NOMO-1 treated with dmso at 0.1 percent for 144 hours (cell line): Measurements from ENCODE around the gene PRKG1.
"Not testable (repeated sequence)": the region's sequence is repeated elsewhere in the genome, so short reads cannot be mapped to it uniquely, and the experiment has no call there.

ENCODE experiments used
- DNase-seq: peaks from one replicate; lab custom pipeline; 2025; ENCODE audit not compliant: unreplicated experiment; lab: John Stamatoyannopoulos, UW

The PRKG1 gene

DNA sequence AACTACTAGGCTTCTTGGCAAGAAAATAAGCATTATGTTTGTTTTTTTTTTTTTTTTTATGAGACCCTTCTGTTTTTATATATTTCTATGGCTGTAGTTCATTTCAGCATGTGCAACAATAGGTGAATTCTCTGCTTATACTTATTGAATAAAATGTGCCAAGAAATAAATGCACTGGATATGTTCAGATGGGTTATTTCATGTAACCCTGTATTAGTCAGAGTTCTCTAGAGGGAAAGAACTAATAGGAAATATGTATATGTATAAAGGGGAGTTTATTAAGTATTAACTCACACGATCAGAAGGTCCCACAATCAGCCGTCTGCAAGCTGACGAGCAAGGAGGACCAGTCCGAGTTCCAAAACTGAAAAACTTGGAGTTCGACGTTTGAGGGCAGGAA, 332.3 kb downstream of the PRKG1 start:
- no peak for DNase-seq

DNA sequence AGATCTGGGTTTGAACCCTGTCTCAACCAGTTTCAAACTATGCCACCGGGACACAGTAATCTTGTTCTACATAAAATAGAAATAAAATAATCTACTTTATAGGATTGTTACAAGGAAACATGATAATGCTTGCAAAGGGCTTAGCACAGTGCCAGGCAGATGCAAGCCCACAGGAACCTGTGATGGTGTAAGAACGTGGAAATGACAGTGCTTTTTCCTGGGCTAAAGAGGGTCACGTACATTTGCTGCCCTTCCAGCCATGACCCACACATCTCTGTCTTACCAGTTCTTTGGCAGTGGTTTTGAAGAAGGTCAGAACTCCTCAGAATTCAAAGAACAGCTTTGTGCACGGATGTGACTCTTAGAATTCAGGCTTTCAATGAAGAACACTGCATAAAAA, 342.2 kb downstream of the PRKG1 start:
- DNase-seq: no peak

DNA sequence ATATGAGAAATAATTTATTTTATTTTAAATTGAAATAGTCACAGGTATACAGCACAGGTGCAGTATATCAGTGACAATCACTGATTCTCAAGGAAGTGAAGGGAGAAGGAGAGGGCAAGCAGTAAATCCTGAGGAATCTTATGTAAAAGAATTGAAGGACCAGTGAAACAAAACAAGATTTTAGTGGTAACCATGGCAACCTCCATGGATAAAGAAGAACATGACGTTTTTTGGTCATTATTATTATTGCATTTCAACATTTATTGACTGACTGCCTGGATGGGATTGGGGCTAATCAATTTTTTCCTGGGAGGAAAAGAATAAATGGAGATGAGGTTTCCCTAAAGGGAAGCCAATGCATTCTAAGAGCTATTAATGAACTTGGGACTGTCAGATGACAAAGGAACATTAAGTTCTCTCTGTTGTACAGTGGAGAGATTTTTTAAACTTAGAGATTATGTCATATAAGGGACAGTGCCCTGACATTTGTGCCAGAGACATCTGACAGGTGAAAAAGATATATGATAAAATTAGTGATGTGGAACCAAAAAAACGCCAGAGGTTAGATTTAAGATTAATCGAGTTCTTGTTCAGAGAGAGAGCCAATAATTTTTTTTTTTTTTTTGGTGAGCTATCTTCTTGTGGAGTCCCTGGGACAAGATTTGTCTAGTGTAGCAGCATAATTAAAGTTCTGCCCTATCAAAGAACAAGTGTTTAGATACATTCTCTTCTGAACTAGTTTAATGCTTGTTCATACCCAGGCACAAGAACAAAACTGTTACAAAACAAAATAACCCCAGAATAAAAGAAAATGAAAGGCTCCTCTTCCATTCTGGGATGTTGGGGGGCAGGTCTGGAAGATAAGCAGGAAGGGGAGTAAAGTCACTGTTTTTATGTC, 345.2 kb downstream of the PRKG1 start:
- no peak for DNase-seq

DNA sequence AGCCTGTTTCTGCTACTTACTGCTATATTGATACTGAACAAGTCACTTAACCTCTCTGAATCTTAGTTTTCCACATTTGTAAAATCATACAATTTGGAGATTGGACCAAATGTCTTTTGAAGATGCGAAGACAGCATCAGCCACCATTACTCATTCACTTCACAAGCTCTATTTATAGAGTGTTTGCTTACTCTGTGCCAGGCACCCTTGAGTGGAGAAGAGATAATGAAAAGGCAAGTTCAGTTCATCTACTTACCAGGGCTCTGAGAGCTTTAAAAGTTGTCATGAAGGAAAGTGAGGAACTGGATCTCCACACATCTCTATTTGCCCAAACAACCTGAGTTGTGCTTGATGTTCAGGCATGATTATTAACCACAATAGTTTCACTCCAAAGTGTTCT, 347.6 kb downstream of the PRKG1 start:
- DNase-seq: no peak

DNA sequence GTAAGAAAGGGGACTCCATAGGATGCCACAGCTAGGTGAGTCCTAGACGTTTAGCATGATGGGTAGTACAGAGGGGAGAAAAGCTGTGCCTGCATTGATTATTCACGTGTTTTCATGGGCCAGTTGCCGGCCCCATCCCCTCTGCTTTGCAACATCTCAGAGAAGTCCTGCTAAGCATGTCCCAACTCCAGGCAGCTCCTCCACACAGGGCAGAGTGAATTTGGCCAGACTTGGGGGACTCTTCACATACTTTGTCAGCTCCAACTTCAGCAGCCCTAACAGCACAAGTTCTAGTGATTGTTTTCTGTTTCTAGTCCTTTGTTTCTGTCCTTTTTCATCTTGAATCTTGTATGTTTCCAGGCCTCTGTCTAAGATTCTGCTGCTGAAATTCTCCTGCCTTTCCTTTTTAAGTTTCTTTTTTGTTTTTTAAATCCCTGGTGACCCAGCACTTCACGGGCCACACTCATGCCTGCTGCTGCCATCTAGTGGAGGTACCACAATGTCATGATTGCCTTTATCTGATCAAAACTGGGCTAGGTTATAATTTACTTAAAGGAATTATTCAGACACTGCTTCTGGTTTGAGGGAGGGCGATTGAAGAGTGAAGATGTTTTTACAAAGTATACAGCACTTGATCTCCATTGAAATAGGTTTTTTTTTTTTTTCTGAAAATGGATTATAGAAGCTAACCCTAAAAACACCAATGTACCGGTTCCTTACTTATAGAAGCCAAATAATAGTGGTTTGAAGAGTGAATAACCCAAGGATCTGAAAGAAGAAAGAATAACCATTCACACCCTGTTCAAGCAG, 348.2 kb downstream of the PRKG1 start:
- no peak for DNase-seq

DNA sequence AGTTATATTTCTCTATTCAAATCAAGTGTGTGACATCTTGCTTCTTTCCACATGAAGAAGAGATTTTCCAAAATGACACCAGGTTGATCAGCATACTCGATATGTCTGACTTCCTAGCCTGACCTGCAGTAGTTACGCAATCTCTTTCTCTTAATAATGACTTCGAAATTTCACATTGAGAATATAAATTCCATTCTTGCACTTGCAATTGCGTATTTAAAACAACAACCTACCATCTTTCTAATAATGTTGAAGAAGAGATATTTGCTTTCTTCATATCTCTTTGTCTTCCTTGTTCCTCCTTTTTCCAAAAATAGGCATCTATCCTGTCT, 348.8 kb downstream of the PRKG1 start:
- DNase-seq: no peak

DNA sequence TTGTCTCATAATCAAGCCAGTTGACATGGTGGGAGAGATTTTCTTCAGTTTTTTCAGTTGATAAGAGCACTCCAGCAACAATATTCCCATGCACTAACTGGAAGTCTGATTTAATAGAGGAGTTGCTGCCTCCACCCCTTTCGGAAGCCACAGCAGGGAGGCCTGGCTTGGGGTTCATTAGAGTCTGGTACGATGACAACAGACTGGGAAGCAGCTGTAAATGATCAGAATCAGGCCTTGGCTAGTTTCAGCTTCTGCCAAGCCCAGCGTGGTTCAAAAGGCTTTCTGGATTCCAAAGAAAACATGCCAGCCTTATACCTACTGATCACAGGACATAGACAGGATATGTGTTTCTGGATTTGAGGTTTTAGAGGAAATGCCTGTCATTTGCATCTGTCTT, 351.1 kb downstream of the PRKG1 start:
- DNase-seq: no peak

DNA sequence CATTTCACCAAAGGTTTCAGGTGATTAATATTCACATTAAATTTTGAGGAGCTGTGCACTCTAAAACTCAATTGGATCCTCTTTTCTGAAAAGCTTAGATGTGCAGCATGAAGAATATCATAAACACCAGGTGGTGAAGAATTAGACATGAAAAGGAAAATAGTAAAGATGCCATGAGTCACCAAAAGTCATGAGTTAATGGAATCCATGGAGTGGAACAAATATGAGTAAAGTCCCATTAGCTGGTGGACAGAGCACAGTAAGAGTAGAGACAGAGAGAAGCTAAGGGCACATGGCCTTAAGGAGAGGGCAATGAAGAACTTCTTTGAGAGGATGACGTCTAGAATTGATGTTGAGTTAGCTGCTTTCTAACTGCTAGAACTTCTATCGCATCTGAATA, 353.5 kb downstream of the PRKG1 start:
- DNase-seq: no peak

DNA sequence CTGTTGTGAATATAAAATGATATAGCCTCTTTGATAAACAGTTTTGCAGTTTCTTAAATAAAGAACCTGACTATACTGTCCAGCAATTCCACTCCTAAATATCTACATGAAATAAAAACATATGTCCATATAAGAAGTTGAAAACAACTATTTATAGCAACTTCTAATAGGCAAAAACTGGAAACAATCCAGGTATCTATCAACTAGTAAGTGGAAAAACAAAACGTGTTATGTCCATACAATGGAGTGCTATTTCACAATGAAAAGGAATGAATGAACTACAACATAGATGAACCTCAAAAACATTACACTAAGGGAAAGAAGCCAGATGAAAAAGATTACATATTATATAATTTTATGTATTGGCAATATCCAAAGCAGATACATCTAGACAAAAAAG, 356.2 kb downstream of the PRKG1 start:
- no peak for DNase-seq

DNA sequence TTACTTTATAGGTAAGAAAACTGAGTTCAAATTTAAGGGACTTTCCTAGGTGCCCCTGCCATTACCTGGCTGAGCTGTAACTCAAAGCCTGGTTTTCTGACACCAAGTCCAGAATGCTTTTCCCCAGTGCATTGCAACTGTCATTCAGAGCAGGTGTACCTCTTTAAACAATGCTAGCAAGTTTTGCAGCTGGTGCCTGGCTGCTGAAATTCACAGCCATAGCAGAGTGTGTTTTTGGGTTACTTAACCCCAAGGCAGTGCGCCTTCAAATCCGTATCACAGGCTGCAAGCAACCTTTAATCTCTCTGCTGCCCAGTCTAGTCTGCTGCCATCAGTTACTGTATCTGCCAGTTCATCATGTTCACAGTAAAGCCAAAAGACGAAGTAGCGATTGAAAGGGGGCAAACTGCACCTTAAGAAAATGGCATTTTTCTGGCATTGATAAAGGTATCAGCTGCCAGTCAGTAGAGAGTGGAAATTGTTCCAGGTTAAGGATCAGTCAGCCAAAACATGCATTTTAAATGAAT, 359.7 kb downstream of the PRKG1 start:
- no peak for DNase-seq

DNA sequence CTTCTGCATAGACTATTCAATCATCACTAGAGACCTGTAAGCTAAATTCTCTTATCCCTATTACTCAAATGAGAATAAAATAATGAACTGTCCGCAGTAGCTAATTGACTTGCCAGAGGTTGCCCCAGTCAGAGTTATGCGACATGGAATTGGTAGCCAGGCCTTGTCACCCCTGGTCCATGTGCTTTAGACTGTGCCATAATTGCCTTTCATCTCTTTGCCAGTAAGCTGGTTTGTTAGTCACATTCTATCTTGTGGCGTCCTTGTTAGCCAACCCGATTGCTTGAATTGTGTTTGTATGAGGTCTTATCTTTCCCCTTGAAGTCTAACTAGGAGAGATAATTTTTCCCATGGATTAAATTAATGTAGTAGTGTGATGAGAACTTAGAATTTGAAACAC, 362.5 kb downstream of the PRKG1 start:
- no peak for DNase-seq

DNA sequence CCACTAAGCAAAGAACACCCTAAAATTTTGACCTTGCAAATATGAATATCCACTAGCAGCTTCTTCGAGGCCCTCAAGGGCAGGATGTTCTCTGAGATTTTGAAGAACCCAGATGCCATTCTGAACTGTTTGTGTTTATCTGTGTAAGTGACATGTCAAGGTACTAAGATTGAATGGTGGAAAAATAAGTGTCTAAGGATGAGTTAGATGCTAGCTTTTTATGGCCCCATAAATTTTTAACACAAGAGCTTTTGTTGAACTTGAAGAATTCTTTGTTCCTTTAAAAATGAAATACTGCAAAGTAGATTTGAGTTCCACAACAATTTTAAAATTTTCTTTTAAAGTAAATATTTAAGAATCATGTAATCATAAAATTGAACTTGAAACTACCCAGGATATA, 365.4 kb downstream of the PRKG1 start:
- no peak for DNase-seq

DNA sequence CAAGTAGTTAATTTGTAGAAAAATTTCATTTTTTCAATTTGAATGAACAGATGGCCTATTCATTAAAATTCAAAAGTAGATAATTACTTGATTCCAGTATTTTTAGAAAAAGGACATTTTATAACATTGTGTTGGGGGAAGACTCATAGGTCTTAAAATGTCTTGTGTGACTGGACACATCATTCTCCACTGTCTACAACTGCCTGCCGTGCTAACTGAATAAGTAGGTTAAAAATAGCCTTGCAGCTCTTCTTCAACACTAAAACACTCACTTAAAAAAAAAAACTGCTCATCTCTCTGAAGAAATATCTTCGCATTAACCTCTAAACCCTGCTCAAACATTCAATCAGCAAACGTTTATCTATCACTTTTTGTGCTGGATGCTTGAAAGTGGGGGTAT, 371.3 kb downstream of the PRKG1 start:
- DNase-seq: no peak

DNA sequence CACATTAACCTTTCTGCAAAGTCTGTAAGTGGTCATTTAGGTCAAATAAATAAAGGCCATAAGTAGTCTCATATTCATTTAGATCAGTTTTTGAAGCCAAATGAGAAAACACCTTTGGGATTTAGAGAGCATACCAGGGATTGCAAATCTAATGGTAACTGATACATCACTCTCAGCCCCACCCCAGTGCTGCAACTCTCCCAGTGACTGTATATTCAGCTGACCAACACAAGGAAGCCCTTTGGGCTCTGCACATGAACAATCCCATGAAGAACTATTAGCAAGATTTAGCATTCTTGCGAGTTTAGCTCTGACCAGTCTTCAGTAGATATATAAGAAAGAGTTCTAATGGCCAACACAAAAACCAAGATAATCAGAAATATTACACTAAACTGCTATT, 372.8 kb downstream of the PRKG1 start:
- no peak for DNase-seq

DNA sequence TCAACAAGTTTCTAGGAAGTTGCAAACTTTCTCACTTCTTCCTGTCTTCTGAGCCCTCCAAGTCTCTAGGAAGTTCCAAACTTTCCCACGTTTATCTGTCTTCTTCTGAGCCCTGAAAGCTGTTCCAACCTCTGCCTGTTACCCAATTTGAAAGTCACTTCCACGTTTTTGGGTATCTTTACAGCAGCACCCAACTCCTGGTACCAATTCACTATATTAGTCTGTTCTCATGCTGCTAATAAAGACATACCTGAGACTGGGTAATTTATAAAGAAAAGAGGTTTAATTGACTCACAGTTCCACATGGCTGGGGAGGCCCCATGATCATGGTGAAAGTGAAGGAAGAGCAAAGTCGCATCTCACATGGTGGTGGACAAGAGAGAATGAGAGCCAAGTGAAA, 381.5 kb downstream of the PRKG1 start:
- DNase-seq: not testable (repeated sequence)

DNA sequence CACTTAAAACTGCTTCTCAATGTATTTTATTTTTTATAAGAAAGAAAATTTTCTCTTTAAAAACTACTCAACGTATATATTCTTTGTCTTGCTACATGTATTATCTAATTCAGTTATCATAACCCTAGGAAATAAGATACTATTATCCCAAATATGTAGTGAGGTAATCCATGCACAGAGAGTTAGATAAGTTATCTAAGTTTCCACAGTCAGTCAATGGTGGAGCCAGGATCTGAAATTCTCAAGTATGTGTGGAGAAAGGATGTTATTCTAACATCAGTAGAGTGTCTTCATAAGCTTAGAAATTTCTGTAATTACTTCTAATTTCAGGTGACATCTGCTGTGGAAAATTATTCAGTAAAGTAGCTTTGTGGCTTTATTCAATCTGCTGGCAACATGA, 385.2 kb downstream of the PRKG1 start:
- DNase-seq: no peak

DNA sequence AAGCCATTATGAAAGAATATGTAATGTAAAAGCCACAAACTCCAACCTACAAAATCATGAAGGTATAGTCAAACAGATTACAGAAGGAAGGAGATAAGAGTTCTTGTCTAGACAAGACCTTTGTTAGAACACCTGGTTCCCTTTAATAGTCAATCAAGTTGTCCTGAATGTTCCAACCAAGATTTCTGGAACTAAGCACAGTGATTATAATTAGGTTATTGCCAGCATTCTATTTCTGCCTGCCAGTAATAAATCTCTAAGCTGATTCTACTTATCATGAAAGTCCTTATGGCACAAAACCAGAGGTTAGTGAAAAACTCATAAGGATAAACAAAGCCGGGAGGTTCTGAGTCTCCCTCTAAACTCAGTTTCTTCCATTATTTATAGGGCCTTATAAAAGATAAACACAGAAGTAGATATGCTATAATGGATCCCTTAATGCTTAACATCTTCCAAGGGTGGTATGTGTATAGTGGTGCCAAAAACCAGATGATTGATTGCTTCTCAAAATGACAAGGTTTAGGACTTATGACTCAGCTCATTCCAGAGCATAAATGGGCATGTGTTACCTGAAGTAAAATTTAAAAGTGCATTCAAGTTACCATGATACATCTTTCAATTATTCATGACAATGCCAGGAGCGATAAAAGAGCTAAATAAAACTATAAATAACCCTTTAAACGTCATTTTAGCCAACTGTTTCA, 387.9 kb downstream of the PRKG1 start:
- DNase-seq: no peak

DNA sequence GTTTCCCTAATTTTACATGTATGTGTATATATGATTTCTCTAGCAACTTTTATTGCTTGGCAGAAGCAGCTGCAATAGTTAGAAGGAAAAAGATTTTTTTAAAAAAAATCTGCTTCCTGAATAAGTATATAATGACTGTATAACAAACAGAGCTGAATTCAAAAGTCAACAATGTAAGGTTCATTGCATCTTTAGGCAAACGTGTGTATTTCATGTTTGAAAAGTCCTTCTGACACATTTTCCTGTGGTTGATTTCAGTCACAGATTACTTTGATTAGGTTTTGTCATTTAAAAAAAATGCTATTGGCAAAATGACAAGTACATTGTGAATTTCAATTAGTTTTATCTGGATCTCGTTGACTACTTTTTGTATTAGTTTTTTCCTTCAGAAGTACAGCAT, 394.1 kb downstream of the PRKG1 start:
- no peak for DNase-seq

DNA sequence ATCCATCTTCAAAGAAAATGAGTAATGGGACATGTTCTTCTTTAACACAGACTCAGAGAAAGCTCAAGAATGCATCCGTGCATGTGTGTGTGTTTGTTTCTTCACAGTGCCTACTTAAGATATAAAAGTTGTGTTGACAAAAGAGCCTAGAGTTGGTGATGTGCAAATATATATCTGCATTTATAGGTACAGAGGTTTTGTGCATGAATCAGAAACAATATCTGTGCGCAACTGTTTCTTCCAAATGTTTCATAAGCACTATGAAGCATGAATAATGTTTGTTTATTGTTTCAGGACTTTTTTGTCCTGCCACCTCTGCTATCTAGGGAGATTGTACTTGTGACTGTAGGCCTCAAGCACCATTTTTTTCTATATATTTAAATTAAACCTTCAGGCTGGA, 395.4 kb downstream of the PRKG1 start:
- DNase-seq: no peak

DNA sequence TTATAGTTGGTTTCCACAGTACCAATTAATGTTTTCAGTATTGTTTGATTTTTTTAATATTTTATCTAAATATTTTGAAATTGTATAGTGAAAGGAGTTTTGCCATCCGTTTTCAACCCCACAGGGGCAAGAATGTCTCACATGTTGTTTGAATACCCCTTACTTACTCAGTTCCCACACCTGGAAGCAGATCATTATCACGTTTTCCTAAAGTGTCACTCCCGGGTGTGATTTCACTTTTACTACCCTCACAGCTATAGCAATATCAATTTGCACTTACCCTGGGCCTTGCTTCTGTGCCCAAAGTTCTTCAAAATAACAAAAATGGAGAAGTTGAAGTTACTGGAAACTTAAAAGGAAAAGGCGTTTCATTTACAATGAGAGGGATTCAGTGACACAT, 397.0 kb downstream of the PRKG1 start:
- no peak for DNase-seq

DNA sequence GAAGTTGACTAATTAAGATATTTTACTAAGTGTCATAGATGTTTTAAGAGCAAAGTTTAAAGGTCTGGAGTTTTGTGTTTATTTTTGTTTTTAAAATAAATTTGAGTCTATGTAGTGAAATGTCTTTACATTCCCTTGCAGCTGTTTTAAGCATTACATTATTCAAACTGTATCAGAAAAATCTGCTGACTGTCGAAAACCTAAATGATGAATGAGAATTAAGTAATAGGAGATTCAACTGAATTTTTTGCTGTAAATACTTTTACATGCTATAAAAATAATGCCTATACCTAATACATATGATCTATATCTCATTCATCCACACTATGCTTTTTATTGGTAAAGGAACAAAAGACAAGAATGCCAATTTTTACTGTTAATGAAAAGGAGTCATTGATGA, 397.9 kb downstream of the PRKG1 start:
- DNase-seq: no peak

DNA sequence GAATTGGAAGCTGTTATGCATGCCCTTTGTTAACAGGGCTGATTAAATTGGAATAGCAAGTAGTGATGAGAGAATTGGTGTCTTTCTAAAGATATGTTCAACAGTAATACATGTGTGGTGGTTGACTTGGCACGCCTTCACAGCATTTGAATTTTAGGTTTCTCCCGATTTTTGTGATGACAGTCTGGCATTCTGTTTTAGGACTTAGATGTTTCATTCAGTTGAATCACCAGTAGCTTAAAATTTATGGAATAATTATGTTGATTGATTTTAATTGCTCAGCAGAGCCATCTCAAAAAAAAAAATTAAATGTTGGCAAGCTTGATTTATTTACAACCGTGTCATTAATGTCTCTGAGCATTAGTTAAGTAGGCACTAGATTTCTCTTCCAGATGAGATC, 405.4 kb downstream of the PRKG1 start:
- DNase-seq: no peak
